Osteocyte (in vitro differentiated cells): ENCODE measurements around the gene SLC23A2. TPM values are rescaled to one million over a fixed set of nuclear protein-coding genes. Genes with fewer than 3 reads are reported as not detected.

ENCODE experiments used
- DNase-seq: peaks from one replicate; pipeline ENCODE4 v3.0.0; 2021; ENCODE audit warnings: mixed read lengths; ENCODE audit not compliant: unreplicated experiment; ENCODE audit errors: extremely low spot score
- H3K27ac Mint-ChIP-seq: one replicate; pipeline ENCODE4 v1.8.0; 2021; ENCODE audit warnings: mild to moderate bottlenecking, mixed read lengths; ENCODE audit not compliant: unreplicated experiment
- H3K27me3 Mint-ChIP-seq: one replicate; pipeline ENCODE4 v1.8.0; 2021; ENCODE audit warnings: mixed read lengths; ENCODE audit not compliant: unreplicated experiment
- H3K36me3 Mint-ChIP-seq: one replicate; pipeline ENCODE4 v1.8.0; 2021; ENCODE audit warnings: mixed read lengths; ENCODE audit not compliant: unreplicated experiment
- H3K4me1 Mint-ChIP-seq: one replicate; pipeline ENCODE4 v1.8.0; 2021; ENCODE audit warnings: mixed read lengths; ENCODE audit not compliant: unreplicated experiment
- H3K4me3 Mint-ChIP-seq: one replicate; pipeline ENCODE4 v1.8.0; 2021; ENCODE audit warnings: mild to moderate bottlenecking, moderate library complexity, mixed read lengths; ENCODE audit not compliant: unreplicated experiment
- H3K9me3 Mint-ChIP-seq: one replicate; pipeline ENCODE4 v1.8.0; 2021; ENCODE audit warnings: mixed read lengths; ENCODE audit not compliant: unreplicated experiment
- CTCF ChIP-seq: fragments of 200-600 bp; sonication (generic); IDR thresholded peaks from 2 replicates; pipeline ENCODE4 v1.5.0; 2021; ENCODE audit warnings: antibody characterized with exemption, mild to moderate bottlenecking, moderate library complexity
- total RNA-seq: library from RNA; stranded (reverse); gene quantifications from 2 replicates; pipeline ENCODE4 v1.2.1, GENCODE V29; 2021

SLC23A2 gene
- total RNA-seq, 1 donor from 2014 or later, result 23.1 TPM

GRCh38 chr20:4808872-4809271 is 192.4 kb downstream of the SLC23A2 start:
- TF ChIP-seq CTCF, result no peak
- no peak overlapping the region for H3K27ac Mint-ChIP-seq
- H3K27me3 Mint-ChIP-seq, result peaks cover 20% of the 10 kb centered on the region
- H3K36me3 Mint-ChIP-seq, result no peaks in the 10 kb centered on the region
- no peaks in the 10 kb centered on the region for H3K9me3 Mint-ChIP-seq
- no peak overlapping the region for H3K4me3 Mint-ChIP-seq
- DNase-seq, result no peak
- no peaks in the 10 kb centered on the region for H3K4me1 Mint-ChIP-seq

- H3K4me3 Mint-ChIP-seq, result no peak overlapping the region
- peaks cover 17% of the 10 kb centered on the region for H3K27me3 Mint-ChIP-seq
- no peaks in the 10 kb centered on the region for H3K9me3 Mint-ChIP-seq
- no peak for DNase-seq
- no peak overlapping the region for H3K27ac Mint-ChIP-seq
- no peaks in the 10 kb centered on the region for H3K36me3 Mint-ChIP-seq
- H3K4me1 Mint-ChIP-seq, result no peaks in the 10 kb centered on the region
- no peak for TF ChIP-seq CTCF
Measured at GRCh38 chr20:4805663-4806449, 195.5 kb downstream of the SLC23A2 start.

GRCh38 chr20:4802527-4802926 is 198.8 kb downstream of the SLC23A2 start:
- Mint-ChIP-seq H3K9me3 (peaks cover 7% of the 10 kb centered on the region), H3K27me3 (peaks cover 9% of the 10 kb centered on the region), H3K27ac (no peak overlapping the region), H3K4me3 (no peak overlapping the region), H3K4me1 (no peaks in the 10 kb centered on the region), H3K36me3 (no peaks in the 10 kb centered on the region)
- no peak for DNase-seq
- no peak for TF ChIP-seq CTCF

Other genes with a start within 250 kb of the SLC23A2 start
- 1.3 and 1.5 TPM in 2 replicates for gene RASSF2, start 177.9 kb downstream of the SLC23A2 start, total RNA-seq
- gene TMEM230, start 111.6 kb upstream of the SLC23A2 start, total RNA-seq, result 97.4 and 101 TPM in 2 replicates
- gene PCNA, start 118.4 kb upstream of the SLC23A2 start, total RNA-seq, result 63.4 and 65.6 TPM in 2 replicates
- 42.5 and 43.2 TPM in 2 replicates for gene CDS2, start 125.5 kb upstream of the SLC23A2 start, total RNA-seq